Kidney (tissue), 14 donors: Measurements from ENCODE around the gene C17orf78. TPM values are rescaled to one million over a fixed set of nuclear protein-coding genes. Genes with fewer than 3 reads are reported as not detected.
"Not testable (repeated sequence)": the region's sequence is repeated elsewhere in the genome, so short reads cannot be mapped to it uniquely, and the experiment has no call there.

Experiments used
- DNase-seq, 5 donors: peaks; one replicate each; pipeline ENCODE4 v3.0.0-alpha.2; 2013 to 2020
- FAIRE-seq: peaks from 2 replicates; lab custom pipeline; 2012; peaks lifted over from hg19 to GRCh38; lab: Jason Lieb, UNC
- H3K27ac ChIP-seq, 2 donors: one replicate each; pipeline ENCODE4 v1.7.0; 2013; ENCODE audit warnings: low read depth in 2 of 2, low read length in 2 of 2, inconsistent platforms in 1 of 2
- H3K27me3 ChIP-seq: one replicate; pipeline ENCODE4 v1.7.1; 2013; ENCODE audit warnings: low read length, inconsistent platforms; ENCODE audit not compliant: control insufficient read depth, insufficient read depth
- H3K36me3 ChIP-seq, 3 donors: one replicate each; pipeline versions ENCODE4 v1.7.0 to v1.7.1; 2013; ENCODE audit warnings: low read length in 3 of 3, control low read depth in 1 of 3, inconsistent platforms in 1 of 3; ENCODE audit not compliant: insufficient read depth in 3 of 3, control insufficient read depth in 2 of 3
- H3K4me1 ChIP-seq, 3 donors: one replicate each; pipeline versions ENCODE4 v1.7.0 to v1.7.1; 2013; ENCODE audit warnings: low read length in 3 of 3, inconsistent platforms in 1 of 3, low read depth in 1 of 3; ENCODE audit not compliant: control insufficient read depth in 2 of 3, insufficient read depth in 2 of 3
- H3K4me3 ChIP-seq, 3 donors: one replicate each; pipeline versions ENCODE4 v1.7.0 to v1.8.1; 2013; ENCODE audit warnings: low read length in 3 of 3, control low read depth in 1 of 3, inconsistent platforms in 1 of 3
- H3K9ac ChIP-seq, 3 donors: one replicate each; pipeline versions ENCODE4 v1.7.0 to v1.7.1; 2013; ENCODE audit warnings: low read length in 3 of 3, control low read depth in 1 of 3, inconsistent platforms in 1 of 3
- H3K9me3 ChIP-seq, 3 donors: one replicate each; pipeline versions ENCODE4 v1.7.0 to v1.7.1; 2013; ENCODE audit warnings: low read length in 3 of 3, control low read depth in 1 of 3, inconsistent platforms in 1 of 3; ENCODE audit not compliant: control insufficient read depth in 2 of 3, insufficient read depth in 1 of 3
- intact Hi-C: fragments of 100-400 bp; cut with DNase I; formaldehyde crosslinking; loops from one replicate; pipeline ENCODE4 v1.11.1; 2022
- polyA plus RNA-seq: library from polyadenylated mRNA; stranded (reverse); fragments of 350-450 nt; fragmentation: Illumina TruSeq; extraction: RNeasy Lipid Tissue Mini Kit (QIAGEN cat#74804); gene quantifications from one replicate; pipeline ENCODE4 v1.2.3, GENCODE V29; 2014; ENCODE audit warnings: low read depth, low replicate concordance; ENCODE audit not compliant: insufficient read depth
- total RNA-seq: library from RNA; stranded (reverse); fragmentation: NEBNext Ultra II Directional; extraction: Animal tissue kit (Norgen Biotek cat#: 25700); gene quantifications from one replicate; pipeline ENCODE4 v1.2.1, GENCODE V29; 2021
- TF ChIP-seq, protein P1 (sequence below): IDR thresholded peaks from 3 replicates; pipeline ENCODE4 v1.5.1; 2012; ENCODE audit warnings: mild to moderate bottlenecking, moderate library complexity, borderline replicate concordance; ENCODE audit not compliant: insufficient read depth; ENCODE audit errors: extremely low read depth
- donor health status: control.
- donor health status: control.
- donor health status: control.
- donor health status: control.
- donor health status: control.
- donor health status: DM: yes; HTN: yes; CAD: no.
- donor health status: Normal renal cell carcinoma (clear cell type).

Gene C17orf78
- total and polyA plus RNA-seq, 2 donors from 2014 or later = not detected

DNA sequence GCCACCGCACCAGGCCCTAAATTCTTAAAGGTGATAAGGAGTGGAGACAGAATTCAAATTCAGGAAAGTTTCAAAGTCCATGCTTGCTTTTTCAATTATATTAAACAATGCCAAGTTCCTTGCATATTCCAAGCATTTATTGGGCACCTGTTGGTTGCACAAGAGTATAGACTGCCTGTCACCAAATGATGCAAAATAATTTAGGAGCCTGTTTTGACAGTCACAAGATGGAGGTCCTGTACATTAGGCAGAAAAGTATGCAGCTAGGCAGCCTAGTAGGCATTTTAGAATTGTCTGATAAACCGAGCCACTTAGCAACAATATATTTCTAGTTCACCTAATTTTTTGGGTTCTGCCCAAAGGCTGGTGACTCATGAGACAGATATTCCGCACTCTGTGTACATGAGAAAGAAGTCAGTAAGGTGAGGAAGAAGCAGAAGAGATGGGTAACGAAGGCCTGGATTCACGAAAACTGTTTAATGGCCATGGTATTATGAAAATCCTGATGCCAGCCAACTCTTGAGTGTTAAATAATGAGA, 23.5 kb downstream of the C17orf78 start:
- Histone ChIP-seq H3K9ac (no peak overlapping the region), H3K9me3 (no peaks in the 10 kb centered on the region), H3K36me3 (no peaks in the 10 kb centered on the region), H3K27ac (no peak overlapping the region), H3K4me1 (no peaks in the 10 kb centered on the region), H3K27me3 (no peaks in the 10 kb centered on the region), H3K4me3 (no peak overlapping the region)
- intact Hi-C loops = no loop called here
- DNase-seq = no peak
- TF ChIP-seq, protein P1, sequence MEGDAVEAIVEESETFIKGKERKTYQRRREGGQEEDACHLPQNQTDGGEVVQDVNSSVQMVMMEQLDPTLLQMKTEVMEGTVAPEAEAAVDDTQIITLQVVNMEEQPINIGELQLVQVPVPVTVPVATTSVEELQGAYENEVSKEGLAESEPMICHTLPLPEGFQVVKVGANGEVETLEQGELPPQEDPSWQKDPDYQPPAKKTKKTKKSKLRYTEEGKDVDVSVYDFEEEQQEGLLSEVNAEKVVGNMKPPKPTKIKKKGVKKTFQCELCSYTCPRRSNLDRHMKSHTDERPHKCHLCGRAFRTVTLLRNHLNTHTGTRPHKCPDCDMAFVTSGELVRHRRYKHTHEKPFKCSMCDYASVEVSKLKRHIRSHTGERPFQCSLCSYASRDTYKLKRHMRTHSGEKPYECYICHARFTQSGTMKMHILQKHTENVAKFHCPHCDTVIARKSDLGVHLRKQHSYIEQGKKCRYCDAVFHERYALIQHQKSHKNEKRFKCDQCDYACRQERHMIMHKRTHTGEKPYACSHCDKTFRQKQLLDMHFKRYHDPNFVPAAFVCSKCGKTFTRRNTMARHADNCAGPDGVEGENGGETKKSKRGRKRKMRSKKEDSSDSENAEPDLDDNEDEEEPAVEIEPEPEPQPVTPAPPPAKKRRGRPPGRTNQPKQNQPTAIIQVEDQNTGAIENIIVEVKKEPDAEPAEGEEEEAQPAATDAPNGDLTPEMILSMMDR = no peak
- FAIRE-seq = no peak

DNA sequence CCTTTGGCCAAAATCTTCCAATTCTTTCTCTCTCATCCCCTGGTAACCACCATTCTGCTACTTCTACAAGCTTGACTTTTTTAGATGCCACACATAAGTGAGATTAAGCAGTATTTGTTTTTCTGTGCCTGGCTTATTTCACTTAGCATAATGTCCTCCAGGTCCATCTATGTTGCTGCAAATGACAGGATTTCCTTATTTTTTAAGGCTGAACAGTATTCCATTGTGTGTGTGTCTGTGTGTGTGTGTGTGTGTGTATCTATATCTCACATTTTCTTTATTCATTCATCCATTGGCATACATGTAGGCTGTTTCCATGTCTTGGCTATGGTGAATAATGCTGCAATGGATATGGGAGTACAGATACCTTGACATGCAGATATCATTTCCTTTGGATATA, 24.7 kb downstream of the C17orf78 start:
- no peak for FAIRE-seq
- Histone ChIP-seq H3K9ac (no peak overlapping the region), H3K27me3 (no peaks in the 10 kb centered on the region), H3K36me3 (no peaks in the 10 kb centered on the region), H3K4me1 (peaks cover 0 to 6% (median 0%) of the 10 kb centered on the region in 3 donors), H3K4me3 (no peak overlapping the region), H3K27ac (no peak overlapping the region), H3K9me3 (no peaks in the 10 kb centered on the region)
- TF ChIP-seq, protein P1 = no peak
- DNase-seq = no peak
- intact Hi-C loops = no loop called here

DNA sequence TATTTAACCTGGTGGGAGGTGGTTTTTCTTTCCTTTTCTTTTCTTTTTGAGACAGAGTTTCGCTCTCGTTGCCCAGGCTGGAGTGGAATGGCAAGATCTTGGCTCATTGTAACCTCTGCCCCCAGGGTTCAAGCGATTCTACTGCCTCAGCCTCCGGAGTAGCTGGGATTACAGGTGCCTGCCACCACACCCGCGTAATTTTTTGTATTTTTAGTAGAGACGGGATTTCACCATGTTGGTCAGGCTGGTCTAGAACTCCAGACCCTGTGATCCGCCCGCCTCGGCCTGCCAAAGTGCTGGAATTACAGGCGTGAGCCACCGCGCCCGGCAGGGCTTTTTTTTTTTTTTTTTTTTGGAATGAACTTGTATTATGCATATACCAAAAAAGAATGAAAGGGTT, 29.7 kb downstream of the C17orf78 start:
- intact Hi-C loops, H3K9ac ChIP-seq, H3K27me3 ChIP-seq, H3K27ac ChIP-seq, H3K9me3 ChIP-seq, H3K36me3 ChIP-seq, FAIRE-seq, DNase-seq: not testable (repeated sequence)
- peaks cover 0 to 11% (median 6%) of the 10 kb centered on the region in 3 donors for H3K4me1 ChIP-seq
- peak overlapping the region in 1 of 3 donors; percentile 94 for H3K4me3 ChIP-seq

DNA sequence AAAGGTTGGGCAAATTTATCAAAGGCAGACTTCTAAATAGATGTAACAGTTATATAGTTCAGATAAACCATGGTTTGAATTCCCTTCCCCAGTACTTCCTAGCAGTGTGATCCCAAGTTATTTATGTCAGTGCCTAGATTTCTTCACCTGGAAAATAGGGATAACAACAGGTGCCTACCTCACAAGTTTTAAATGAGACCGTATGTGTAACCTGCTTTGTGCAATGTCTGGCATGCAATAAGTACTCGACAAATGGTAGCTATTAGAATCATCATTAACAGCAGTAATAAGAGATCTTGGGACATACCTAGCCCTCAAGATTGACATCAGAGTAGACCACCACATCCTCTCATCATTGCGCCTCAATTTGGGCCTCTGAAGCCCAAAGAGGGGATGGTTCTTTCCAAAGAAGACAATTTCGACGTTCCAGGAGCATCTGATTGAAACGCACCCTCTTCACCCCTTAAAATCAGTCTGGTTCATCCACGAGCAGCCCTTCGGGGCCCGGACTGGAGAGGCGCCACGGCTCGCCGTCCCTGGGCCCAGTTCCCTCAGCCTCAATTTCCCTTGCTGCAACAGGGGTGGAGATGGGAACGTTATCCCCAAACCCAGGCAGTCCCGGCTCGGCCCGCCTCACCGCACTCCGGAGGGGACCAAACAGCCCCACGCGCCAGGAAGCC, 30.3 kb downstream of the C17orf78 start:
- Histone ChIP-seq H3K9ac (peak overlapping the region; percentile 31 to 85 (median 35)), H3K27me3 (no peaks in the 10 kb centered on the region), H3K27ac (peak overlapping the region; percentile 64 to 71), H3K4me1 (peaks cover 0 to 11% (median 6%) of the 10 kb centered on the region in 3 donors), H3K36me3 (no peaks in the 10 kb centered on the region), H3K4me3 (peak overlapping the region; percentile 54 to 94 (median 68)), H3K9me3 (no peaks in the 10 kb centered on the region)
- TF ChIP-seq, protein P1 = no peak
- FAIRE-seq = no peak
- intact Hi-C loops = no loop called here
- peak in 2 of 5 donors; percentile 13 to 65 for DNase-seq
